ENCODE measurements around the gene RNPS1. TPM values are rescaled to one million over a fixed set of nuclear protein-coding genes. Genes with fewer than 3 reads are reported as not detected.

RNPS1 gene
- total RNA-seq, 1 donor from 2014 or later: 130 TPM

DNA sequence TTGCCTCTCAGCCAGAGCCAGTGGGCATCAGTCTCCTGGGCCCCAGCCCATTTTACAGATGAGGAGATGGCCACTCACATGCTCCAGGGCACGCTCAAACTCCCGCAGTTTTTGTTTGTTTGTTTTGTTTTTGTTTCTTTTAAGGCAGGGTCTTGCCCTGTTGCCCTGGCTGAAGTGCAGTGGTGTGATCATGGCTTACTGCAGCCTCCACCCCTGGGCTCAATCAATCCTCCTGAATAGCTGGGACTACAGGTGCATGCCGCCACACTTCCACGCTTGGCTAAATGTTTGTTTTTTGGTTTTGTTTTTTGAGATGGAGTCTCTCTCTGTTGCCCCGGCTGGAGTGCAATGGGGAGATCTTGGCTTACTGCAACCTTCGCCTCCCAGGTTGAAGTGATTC is 41.0 kb downstream of the RNPS1 start:
- TF ChIP-seq POLR2AphosphoS5 (IDR thresholded peaks at IDR 0.05; ENCODE audit: insufficient read depth in 1 of 2, low read depth in 1 of 2) (no peak), POLR2A (IDR thresholded peaks at IDR 0.05) (no peak)
- TF ChIP-seq, protein P1, sequence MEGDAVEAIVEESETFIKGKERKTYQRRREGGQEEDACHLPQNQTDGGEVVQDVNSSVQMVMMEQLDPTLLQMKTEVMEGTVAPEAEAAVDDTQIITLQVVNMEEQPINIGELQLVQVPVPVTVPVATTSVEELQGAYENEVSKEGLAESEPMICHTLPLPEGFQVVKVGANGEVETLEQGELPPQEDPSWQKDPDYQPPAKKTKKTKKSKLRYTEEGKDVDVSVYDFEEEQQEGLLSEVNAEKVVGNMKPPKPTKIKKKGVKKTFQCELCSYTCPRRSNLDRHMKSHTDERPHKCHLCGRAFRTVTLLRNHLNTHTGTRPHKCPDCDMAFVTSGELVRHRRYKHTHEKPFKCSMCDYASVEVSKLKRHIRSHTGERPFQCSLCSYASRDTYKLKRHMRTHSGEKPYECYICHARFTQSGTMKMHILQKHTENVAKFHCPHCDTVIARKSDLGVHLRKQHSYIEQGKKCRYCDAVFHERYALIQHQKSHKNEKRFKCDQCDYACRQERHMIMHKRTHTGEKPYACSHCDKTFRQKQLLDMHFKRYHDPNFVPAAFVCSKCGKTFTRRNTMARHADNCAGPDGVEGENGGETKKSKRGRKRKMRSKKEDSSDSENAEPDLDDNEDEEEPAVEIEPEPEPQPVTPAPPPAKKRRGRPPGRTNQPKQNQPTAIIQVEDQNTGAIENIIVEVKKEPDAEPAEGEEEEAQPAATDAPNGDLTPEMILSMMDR (IDR thresholded peaks at IDR 0.05): no peak
- DNase-seq (ENCODE audit: extremely low spot score in 2 of 2): no peak
- Histone ChIP-seq H3K27ac (no peak overlapping the region), H3K4me1 (peaks cover 47% of the 10 kb centered on the region), H3K36me3 (peaks cover 0 to 30% of the 10 kb centered on the region in 2 donors), H3K9me3 (no peaks in the 10 kb centered on the region), H3K4me3 (no peak overlapping the region), H3K27me3 (no peaks in the 10 kb centered on the region)
- intact Hi-C loops (cut with DNase I): no loop called here

DNA sequence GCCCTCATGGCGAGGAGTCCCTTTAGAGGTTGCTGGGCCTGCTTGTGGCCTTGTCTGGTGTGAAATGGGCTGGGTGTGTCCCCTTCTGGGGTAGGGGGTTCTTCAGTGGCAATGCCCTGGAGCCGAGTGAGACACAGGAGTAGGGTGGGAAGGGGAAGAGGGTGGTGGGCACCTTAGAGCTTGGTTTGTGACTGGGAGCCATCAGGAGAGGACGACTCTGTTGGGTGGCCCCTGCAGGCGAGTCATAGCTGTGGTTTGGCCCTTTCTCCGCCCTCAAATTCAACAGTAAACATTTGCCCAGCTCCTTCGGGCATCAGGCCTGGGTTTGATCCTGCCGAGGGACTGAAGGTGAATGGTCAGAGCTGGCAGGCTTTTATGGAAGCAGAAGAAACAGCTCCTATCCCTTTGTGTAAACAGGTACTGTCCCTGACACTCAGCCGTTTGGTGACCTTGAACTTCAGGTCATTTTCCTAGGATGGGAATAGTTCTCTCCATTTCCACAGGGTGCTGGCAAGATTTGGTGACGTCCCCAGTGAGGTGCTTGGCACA is 41.6 kb downstream of the RNPS1 start:
- TF ChIP-seq POLR2A (IDR thresholded peaks at IDR 0.05) (no peak), POLR2AphosphoS5 (IDR thresholded peaks at IDR 0.05; ENCODE audit: insufficient read depth in 1 of 2, low read depth in 1 of 2) (no peak)
- TF ChIP-seq, protein P1 (IDR thresholded peaks at IDR 0.05): no peak
- H3K4me1 ChIP-seq: peaks cover 41% of the 10 kb centered on the region
- no peak for DNase-seq (ENCODE audit: extremely low spot score in 2 of 2)
- no peak overlapping the region for H3K27ac ChIP-seq
- H3K9me3 ChIP-seq: no peaks in the 10 kb centered on the region
- peaks cover 0 to 24% of the 10 kb centered on the region in 2 donors for H3K36me3 ChIP-seq
- no peaks in the 10 kb centered on the region for H3K27me3 ChIP-seq
- no peak overlapping the region for H3K4me3 ChIP-seq
- intact Hi-C loops (cut with DNase I): no loop called here

DNA sequence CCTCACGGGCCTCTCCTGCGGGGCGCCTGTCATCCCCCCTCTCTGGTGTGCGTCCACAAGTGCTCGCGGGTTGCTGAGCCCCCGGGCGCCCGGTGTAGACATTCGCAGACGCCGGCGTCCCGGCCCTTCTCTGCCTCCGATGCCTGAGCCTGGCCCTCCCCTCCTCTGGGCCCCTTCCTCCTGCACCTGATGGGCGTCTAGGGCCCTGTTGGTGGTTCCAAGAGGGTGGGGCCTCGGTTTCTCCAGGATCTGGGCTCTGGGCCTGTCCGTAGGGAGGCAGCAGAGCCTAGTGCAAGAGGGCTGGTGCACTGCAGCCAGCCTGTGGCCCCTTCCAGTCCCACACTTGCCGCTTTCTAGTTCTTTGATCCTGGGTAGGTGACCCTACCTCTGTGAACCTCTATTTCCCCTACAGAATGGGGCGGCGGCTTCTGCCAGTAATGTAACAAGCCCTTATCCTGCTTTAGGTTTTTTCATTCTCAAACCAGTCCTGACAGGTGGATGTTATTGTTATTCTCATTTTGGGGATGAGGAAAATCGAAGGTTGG is 43.9 kb downstream of the RNPS1 start:
- no peaks in the 10 kb centered on the region for H3K9me3 ChIP-seq
- peak overlapping the region; percentile 82 to 99 for H3K4me3 ChIP-seq
- H3K27me3 ChIP-seq: no peaks in the 10 kb centered on the region
- H3K36me3 ChIP-seq: peaks cover 0 to 6% of the 10 kb centered on the region in 2 donors
- TF ChIP-seq, protein P1 (IDR thresholded peaks at IDR 0.05): no peak
- TF ChIP-seq POLR2AphosphoS5 (IDR thresholded peaks at IDR 0.05; ENCODE audit: insufficient read depth in 1 of 2, low read depth in 1 of 2): no peak
- no peak for TF ChIP-seq POLR2A (IDR thresholded peaks at IDR 0.05)
- intact Hi-C loops (cut with DNase I): no loop called here
- peak overlapping the region; percentile 89 for H3K27ac ChIP-seq
- peaks cover 31% of the 10 kb centered on the region for H3K4me1 ChIP-seq
- DNase-seq (ENCODE audit: extremely low spot score in 2 of 2): no peak

DNA sequence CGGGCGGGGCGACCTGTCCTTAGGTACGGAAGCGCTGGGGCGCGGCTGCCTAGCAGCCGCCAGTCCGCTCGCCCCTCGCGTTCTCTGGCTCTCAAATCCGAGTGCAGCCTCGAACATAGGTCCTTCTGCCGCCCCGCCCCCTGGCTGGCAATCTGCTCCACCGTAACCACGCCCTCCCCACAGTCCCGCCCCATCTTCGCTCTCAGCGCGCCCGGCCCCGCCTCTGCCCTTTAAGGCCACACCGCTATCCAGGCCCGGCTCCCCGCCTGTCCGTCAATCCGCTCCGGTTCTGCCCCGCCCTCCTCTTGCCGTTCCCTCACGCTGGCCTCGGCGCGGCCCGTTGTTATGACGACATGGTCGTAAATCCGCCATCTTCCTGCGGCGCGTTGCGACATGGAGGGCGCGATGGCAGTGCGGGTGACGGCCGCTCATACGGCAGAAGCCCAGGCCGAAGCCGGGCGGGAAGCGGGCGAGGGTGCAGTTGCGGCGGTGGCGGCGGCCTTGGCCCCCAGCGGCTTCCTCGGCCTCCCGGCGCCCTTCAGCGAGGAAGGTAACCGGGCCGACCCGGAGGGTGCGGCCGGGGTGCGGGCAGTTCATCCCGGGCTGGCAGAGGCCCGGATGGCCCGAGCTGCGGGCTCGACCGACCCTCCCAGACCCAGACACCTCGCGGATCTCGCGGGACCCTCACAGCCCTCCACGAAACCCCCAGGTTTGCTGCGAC is 44.5 kb downstream of the RNPS1 start, which contains the start of gene E4F1:
TSS of gene E4F1 (plus strand) at position 371 of the 721 bp plus-strand sequence. CDS start at position 394, 23 bp downstream.
- Histone ChIP-seq H3K4me1 (peaks cover 31% of the 10 kb centered on the region), H3K27me3 (no peaks in the 10 kb centered on the region), H3K4me3 (peak within 1 kb of the TSS; percentile 82 to 99), H3K9me3 (no peaks in the 10 kb centered on the region), H3K27ac (peak within 1 kb of the TSS; percentile 89), H3K36me3 (no peaks in the 10 kb centered on the region)
- TF ChIP-seq POLR2AphosphoS5 (IDR thresholded peaks at IDR 0.05; ENCODE audit: insufficient read depth in 1 of 2, low read depth in 1 of 2): peak; percentile 88 to 91
- TF ChIP-seq POLR2A (IDR thresholded peaks at IDR 0.05): peak in 1 of 2 donors; percentile 72
- TF ChIP-seq, protein P1 (IDR thresholded peaks at IDR 0.05): no peak
- DNase-seq (ENCODE audit: extremely low spot score in 2 of 2): peak; percentile 98
- intact Hi-C loops (cut with DNase I): no loop called here
